Pulmonary artery endothelial cell (primary cell): Measurements from ENCODE around the gene TRIO. TPM values are rescaled to one million over a fixed set of nuclear protein-coding genes. Genes with fewer than 3 reads are reported as not detected.

ENCODE experiments used
- DNase-seq: peaks from one replicate; pipeline ENCODE4 v3.0.0-alpha.2; 2011; ENCODE audit warnings: low read depth, low spot score
- total RNA-seq: library from RNA; depleted of rRNA; stranded (reverse); fragments of >200 nt; gene quantifications from 2 replicates; pipeline ENCODE4 v1.2.3, GENCODE V29; 2014

Gene TRIO
- total RNA-seq, 1 donor from 2014 or later: 144 TPM

DNA sequence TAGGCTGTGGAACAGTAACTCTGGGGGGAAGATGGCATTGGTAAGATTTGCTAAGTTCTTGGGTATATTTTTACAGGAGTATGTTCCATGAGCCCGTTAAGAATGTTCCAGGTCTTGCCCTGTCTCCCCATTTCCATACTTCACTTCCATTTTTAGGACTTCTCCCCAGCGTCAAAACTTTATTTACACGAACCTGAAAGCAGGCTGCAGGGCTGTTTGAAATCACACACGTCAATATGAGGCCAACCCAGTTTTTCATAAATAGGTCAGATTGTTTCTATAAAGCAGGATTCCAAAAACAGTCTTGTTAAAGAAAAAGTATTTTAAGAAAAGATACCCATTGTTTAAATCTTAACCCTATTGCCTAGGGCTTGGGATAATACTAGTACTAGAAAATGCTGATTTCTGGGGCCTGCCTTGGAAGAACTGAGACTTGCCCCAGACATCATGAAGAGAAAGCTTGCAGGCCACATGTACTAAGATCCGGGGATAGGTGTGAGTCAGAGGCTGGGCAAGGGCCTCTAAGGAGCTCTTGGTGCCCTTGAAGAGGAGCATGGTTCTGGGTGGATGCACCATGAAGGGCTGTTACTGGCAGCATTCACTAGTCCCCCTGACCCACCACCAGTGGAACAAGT lies 24.2 kb downstream of the TRIO start:
- no peak for DNase-seq

- no peak for DNase-seq
These were observed 25.1 kb downstream of the TRIO start for GRCh38 chr5:14168144-14168792.

- DNase-seq: no peak
These were observed 25.7 kb downstream of the TRIO start for GRCh38 chr5:14168793-14169262.

DNA sequence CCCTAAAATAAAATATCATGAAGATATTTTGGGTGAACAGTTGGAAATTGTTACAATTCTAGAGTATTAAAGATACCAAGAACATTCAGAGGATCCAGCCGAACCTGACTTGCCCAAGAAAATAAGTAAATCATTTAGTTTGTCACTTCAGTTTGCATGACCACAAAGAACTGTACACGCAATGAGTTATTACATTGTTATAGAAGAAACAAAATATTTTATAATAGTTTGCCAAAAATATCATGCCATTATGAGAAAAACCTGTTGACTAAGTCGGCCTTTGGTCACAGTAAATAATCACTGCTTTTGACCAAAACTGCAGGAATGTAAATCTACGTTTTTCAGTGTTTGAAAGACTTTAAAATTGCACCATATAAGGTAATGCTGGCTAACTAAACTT lies 27.9 kb downstream of the TRIO start:
- no peak for DNase-seq

DNA sequence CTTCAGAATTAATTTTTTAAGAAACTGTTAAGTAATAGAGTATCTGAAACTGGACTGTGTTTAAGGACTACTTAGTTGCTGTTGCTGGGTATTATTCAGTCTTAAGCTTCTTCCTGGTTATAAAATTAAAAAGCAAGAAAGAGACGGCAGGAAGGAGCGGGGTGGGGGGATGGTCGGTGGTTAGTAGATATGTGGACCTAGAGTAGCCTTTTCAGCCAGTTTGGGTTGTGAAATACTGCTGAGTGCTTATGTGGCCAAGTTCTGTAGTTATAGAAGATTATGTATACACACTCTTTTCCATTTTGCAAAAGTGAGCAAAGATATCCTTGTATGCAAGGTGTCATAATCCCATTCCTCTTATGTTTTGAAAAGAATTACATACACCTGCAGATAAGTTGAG lies 28.5 kb downstream of the TRIO start:
- DNase-seq: no peak

DNA sequence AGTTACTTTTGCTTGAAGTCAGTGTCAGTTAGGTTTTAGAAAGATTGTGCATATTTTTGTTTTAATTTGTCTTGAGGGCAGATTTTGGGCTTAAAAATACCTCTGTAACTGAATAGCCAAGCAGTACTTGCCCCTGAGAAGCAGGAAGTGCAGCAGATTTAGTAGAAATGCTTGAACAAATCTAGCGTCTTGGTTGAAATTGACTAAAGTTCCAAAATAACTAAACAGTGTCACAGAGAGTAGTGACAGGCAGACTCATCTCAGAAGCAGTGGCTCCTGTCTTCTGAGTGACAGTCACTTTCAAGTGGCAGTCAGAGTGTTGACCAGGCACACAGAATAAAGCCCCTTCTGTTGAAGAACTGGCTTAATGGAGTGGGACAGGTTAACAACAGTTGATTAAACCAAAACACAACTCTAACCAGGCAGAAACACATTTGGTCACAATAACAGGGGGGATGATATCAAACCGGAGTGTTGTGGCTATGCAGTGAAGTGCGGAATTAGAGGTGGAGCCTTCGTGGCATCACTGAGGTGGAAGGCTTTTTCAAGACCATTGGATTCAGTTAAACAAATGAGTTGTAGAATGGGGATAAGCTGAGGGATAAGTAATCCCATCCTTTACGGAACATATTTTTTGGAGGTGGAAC lies 29.1 kb downstream of the TRIO start:
- no peak for DNase-seq

- no peak for DNase-seq
These were observed 30.5 kb downstream of the TRIO start for GRCh38 chr5:14173377-14174229.

DNA sequence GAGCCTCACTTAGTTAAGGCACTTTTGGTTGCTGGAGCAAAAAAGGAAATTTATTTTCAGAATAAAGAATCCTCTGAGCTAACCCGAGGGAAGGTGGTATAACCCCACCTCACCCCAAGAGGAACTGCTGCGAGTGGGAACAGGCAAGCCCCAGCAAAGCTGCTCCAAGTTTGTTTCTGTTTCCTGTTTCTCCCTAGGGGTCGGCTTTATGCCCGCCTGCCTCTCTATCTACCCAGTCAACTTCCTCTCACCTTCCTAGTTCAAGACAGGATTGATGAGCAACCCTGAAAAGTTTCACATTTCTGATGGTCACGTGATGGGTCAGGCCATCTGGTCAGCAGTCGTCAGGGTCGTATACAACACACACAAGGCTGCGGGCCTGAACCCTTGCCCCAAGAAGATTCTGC lies 31.1 kb downstream of the TRIO start:
- DNase-seq: no peak

- no peak for DNase-seq
These were observed 32.2 kb downstream of the TRIO start for GRCh38 chr5:14175381-14175780.

GRCh38 chr5:14176888-14177287 lies 33.7 kb downstream of the TRIO start:
- DNase-seq: no peak

DNA sequence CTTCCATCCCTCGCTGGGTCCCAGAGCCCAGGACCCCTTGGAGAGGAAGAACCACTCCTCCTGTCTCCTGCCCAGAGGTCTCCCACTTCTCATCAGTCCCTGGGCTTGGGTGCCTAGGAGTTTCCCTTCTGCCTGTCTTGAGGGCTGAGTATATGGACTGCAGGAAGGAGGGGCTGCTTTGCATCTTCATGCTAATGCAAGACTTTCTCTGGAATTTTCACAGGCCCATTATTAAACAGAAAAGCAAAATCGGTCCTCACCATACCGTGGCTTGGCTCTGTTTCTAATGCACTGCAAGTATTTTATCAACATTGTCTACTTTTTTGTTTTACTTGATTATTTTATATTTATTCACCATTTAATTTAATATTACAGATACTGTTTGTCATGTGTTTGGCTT lies 34.5 kb downstream of the TRIO start:
- no peak for DNase-seq

GRCh38 chr5:14178091-14178490 lies 34.9 kb downstream of the TRIO start:
- no peak for DNase-seq

GRCh38 chr5:14178671-14179211 lies 35.6 kb downstream of the TRIO start:
- DNase-seq: no peak

- no peak for DNase-seq
These were observed 36.3 kb downstream of the TRIO start for GRCh38 chr5:14179446-14179845.

DNA sequence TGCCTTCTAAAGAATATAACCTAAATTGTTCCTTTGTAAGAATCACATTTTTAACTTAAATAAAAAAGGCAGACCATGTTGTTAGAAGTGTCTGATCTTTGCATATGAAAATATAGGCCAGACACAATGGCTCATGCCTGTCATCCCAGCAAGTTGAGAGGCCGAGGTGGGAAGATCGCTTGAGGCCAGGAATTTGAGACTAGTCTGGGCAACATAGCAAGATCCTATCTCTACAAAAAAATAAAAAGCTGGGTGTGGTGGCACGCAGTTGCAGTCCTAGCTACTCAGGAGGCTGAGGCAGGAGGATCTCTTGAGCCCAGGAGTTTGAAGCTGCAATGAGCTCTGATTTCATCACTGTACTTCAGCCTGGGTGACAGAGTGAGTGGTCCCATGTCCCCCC lies 37.3 kb downstream of the TRIO start:
- DNase-seq: no peak

DNA sequence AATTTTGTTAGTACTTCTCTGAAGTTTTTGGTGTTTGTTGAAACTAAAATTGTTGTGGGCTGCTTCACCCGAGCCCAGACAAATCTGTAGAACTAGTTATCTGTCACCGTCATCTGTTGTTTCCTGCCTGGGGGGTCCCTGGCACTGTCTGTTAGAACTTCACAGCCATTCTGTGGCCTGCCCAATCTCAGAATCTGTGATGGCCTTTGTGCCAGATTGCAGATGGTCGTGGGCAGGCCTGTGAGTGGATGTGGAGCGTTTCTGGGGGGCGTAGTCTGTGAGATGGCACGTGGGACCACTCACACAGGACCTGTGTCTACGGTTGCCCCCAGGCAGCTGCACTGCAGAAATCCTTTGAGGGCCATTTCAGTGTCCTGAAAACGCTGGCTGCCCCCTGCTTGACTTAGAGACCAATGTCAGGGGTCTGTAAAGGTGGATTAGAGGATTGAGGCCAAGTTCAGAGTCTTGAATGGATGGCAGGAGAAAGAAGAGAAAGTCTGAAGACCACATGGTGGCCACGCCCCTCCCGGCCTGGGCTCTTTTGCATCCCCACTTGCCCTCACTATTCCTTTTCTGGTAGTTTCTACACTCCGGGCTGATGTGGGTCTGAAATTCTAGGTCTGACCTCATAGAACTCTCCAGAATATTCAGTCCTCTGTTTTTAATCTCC lies 38.3 kb downstream of the TRIO start:
- no peak for DNase-seq

GRCh38 chr5:14182761-14183160 lies 39.6 kb downstream of the TRIO start:
- no peak for DNase-seq

GRCh38 chr5:14183187-14183939 lies 40.2 kb downstream of the TRIO start:
- no peak for DNase-seq

- DNase-seq: no peak
These were observed 40.9 kb downstream of the TRIO start for GRCh38 chr5:14184082-14184481.

- DNase-seq: no peak
These were observed 41.6 kb downstream of the TRIO start for GRCh38 chr5:14184725-14185124.
